Uterus (tissue), 2 donors: ENCODE results near the gene ZC3H18.

Experiments
- POLR2A ChIP-seq, 2 donors: fragments of 450-650 bp; IDR thresholded peaks; one replicate each; pipeline ENCODE4 v1.6.1; 2016; ENCODE audit warnings: antibody characterized with exemption in 2 of 2, mild to moderate bottlenecking in 1 of 2, moderate library complexity in 1 of 2
- TF ChIP-seq, protein P1 (sequence below), 4 experiments: fragments of 200-600 bp in 2 of 4; fragments of 450-650 bp in 2 of 4; sonication (generic) in 2 of 4; IDR thresholded peaks; one replicate each; pipeline ENCODE4 v1.5.1; 2016 to 2019; ENCODE audit warnings: antibody characterized with exemption in 4 of 4, mild to moderate bottlenecking in 2 of 4, moderate library complexity in 1 of 4

DNA sequence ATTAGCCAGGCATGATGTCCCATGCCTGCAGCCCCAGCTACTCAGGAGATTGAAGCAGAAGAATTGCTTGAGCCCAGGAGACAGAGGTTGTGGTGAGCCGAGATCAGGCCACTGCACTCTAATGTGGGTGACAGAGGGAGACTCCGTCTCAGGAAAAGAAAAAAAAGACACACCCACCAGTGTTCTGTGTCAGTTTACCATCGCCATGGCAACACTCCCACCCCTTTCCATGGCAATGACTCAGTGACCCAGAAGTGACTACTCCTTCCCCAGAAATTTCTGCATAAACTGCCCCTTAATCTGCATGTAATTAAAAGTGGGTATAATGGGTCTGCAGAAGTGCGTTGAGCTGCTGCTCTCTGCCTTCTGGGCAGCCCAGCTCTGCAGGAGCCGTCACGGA lies 4.0 kb upstream of the ZC3H18 start:
- TF ChIP-seq, protein P1, sequence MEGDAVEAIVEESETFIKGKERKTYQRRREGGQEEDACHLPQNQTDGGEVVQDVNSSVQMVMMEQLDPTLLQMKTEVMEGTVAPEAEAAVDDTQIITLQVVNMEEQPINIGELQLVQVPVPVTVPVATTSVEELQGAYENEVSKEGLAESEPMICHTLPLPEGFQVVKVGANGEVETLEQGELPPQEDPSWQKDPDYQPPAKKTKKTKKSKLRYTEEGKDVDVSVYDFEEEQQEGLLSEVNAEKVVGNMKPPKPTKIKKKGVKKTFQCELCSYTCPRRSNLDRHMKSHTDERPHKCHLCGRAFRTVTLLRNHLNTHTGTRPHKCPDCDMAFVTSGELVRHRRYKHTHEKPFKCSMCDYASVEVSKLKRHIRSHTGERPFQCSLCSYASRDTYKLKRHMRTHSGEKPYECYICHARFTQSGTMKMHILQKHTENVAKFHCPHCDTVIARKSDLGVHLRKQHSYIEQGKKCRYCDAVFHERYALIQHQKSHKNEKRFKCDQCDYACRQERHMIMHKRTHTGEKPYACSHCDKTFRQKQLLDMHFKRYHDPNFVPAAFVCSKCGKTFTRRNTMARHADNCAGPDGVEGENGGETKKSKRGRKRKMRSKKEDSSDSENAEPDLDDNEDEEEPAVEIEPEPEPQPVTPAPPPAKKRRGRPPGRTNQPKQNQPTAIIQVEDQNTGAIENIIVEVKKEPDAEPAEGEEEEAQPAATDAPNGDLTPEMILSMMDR (IDR thresholded peaks at IDR 0.05): no peak
- no peak for TF ChIP-seq POLR2A (IDR thresholded peaks at IDR 0.05)
